Mesodermal cell (in vitro differentiated cells): Measurements from ENCODE around the gene CHMP1A. TPM values are rescaled to one million over a fixed set of nuclear protein-coding genes. Genes with fewer than 3 reads are reported as not detected.
"Not testable (repeated sequence)": the region's sequence is repeated elsewhere in the genome, so short reads cannot be mapped to it uniquely, and the experiment has no call there.

ENCODE experiments used
- H3K27ac ChIP-seq: 2 replicates; pipeline ENCODE4 v1.7.0; 2013; ENCODE audit warnings: mild to moderate bottlenecking, low read depth, low read length, moderate library complexity; ENCODE audit not compliant: severe bottlenecking
- H3K36me3 ChIP-seq: 2 replicates; pipeline ENCODE4 v1.7.1; 2013; ENCODE audit warnings: mild to moderate bottlenecking, low read length, moderate library complexity; ENCODE audit not compliant: control insufficient read depth, insufficient read depth
- H3K4me1 ChIP-seq: one replicate; pipeline ENCODE4 v1.7.1; 2013; ENCODE audit warnings: mild to moderate bottlenecking, low read length; ENCODE audit not compliant: insufficient read depth, control insufficient read depth, poor library complexity, severe bottlenecking
- H3K4me3 ChIP-seq: 2 replicates; pipeline ENCODE4 v1.7.0; 2013; ENCODE audit warnings: low read length, control low read depth, mild to moderate bottlenecking; ENCODE audit not compliant: insufficient read depth, poor library complexity, severe bottlenecking; ENCODE audit errors: extremely low read depth
- H3K9me3 ChIP-seq: 2 replicates; pipeline ENCODE4 v1.7.1; 2013; ENCODE audit warnings: mild to moderate bottlenecking, low read length, moderate library complexity; ENCODE audit not compliant: control insufficient read depth
- WGBS, 2 experiments: methylation state at CpG; one replicate each; pipeline ENCODE4 v1.1.5; 2013; ENCODE audit warnings: missing lambda C conversion rate in 2 of 2; ENCODE audit not compliant: insufficient coverage in 2 of 2; 5-methylcytosine and 5-hydroxymethylcytosine counted together
- polyA plus RNA-seq, 2 experiments: library from polyadenylated mRNA; stranded (reverse); fragments of 50-300 nt; gene quantifications; one replicate each; pipeline ENCODE4 v1.2.3, GENCODE V29; 2013

Gene CHMP1A
- polyA plus RNA-seq (2013, experiment 1 of 2) = 53.4 TPM
- 46.5 TPM for polyA plus RNA-seq (2013, experiment 2 of 2)

DNA sequence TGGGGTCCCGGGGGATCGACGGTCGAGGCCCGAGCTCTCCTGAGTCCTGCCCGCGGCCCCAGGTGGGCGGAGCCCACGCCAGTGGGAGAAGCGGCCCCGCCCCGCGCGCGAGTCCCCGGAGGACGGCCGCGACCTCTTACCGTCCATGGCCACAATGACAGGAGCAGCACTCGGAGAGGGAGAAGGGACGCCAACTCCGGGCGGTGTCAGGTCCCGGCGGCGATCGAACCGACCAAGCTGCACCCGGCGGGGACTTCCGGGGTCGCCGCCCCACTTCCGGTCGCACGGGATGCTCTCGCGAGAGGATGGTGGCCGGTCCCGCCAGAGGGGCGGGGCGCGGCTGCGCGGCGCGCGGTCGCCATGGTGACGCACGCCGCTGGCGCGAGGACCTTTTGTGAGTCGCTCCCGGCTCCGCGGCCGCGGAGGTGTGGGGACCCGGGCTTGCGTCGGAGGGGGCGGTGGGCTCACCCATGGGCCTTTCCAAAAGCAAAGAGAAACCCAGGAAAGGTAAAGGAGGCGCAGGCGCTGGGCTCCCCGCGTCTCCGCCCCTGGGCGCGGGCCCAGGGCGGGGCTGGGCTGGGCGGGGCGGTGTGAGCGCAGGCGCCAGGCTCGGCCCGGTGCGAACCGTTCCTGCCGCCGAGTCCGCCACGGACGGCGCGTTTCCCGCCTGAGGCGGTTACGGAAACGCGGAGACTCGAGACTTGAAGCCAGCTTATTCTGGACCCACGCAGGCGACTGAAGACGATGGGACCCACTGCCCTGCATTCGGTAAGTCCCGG, at the start of gene CHMP1A, which contains the start of gene SPATA33:
Gene CHMP1A (minus strand): TSS at position 267 of the 779 bp plus-strand sequence. CDS start 120 bp downstream, at position 147.
Gene SPATA33 (plus strand): TSS at position 395 of the 779 bp plus-strand sequence. CDS start 76 bp downstream, at position 471.
- Histone ChIP-seq H3K36me3 (peaks cover 53% of the 10 kb centered on the region), H3K9me3 (peaks cover 4% of the 10 kb centered on the region), H3K4me1 (peaks cover 7% of the 10 kb centered on the region), H3K4me3 (peak within 1 kb of the TSS; percentile 92), H3K27ac (peak within 1 kb of the TSS; percentile 53)
- WGBS, 2 experiments = 0% methylated on average over 95 to 99 of the region's 99 CpGs

DNA sequence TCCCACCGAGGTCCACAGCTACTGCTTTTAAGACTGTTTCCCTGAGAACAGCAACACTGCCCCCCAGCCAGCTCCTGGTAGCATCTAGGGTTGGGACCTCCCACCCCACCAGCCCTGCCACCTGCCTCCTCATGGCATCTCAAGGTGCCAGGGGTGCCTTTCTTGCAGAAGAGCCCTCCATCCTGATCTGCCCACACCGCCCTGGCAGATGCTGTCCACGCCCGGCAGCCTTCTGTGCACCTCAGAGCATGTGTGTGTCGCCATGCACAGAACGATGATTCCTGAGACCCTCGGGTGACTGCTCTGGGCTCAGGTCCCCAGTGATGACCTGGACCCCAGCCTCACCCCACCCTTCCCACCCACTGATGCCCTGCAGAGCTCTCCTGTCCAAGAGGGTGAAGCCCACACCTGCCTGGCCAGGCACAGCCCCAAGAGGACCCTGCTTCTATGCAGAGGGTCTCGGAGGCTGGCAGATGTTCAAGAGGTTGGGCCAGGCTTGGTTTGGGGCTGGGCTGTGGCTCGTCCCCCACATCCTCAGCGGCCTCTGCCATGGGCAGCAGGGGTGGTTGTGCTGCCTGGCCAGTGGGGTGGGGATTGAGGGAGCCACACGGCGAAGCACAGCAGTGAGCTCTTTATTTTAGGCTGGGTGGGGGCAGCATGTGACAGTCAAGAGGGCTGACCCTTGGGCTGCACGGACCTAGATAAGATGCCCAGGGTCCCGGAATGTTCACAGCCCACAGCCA, 49.2 kb upstream of the CHMP1A start:
- whole genome bisulfite sequencing, 2 experiments = 93 to 97% methylated on average over 12 to 14 of the region's 14 CpGs

DNA sequence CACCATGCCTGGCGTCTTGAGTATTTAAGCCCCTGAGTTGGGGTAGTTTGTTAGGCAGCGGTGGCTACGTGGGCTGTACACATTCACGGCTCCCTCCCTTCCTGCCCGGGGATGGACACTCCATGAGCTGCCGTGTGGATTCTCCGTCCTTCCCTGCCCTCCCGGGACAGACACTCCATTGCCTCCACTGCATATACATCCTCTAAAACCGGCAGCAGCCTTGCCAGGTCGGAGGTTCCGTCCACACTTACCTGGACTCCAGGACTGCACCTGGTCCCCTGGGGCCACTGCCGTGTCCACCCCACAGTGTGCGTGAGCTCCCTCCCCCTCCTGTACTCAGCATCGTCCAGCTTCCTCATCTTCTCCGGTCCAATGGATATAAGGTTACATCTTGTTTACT, 47.5 kb upstream of the CHMP1A start:
- no peak overlapping the region for H3K27ac ChIP-seq
- WGBS, 2 experiments = 93 to 94% methylated on average over 11 to 13 of the region's 15 CpGs
- H3K9me3 ChIP-seq = no peaks in the 10 kb centered on the region
- H3K36me3 ChIP-seq = no peaks in the 10 kb centered on the region
- H3K4me3 ChIP-seq = no peak overlapping the region
- peaks cover 9% of the 10 kb centered on the region for H3K4me1 ChIP-seq

More for the DNA sequence above, 49.2 kb upstream of the CHMP1A start:
- H3K36me3 ChIP-seq = no peaks in the 10 kb centered on the region
- H3K4me1 ChIP-seq = peaks cover 3% of the 10 kb centered on the region
- H3K27ac ChIP-seq = no peak overlapping the region
- H3K4me3 ChIP-seq = no peak overlapping the region
- H3K9me3 ChIP-seq = no peaks in the 10 kb centered on the region

DNA sequence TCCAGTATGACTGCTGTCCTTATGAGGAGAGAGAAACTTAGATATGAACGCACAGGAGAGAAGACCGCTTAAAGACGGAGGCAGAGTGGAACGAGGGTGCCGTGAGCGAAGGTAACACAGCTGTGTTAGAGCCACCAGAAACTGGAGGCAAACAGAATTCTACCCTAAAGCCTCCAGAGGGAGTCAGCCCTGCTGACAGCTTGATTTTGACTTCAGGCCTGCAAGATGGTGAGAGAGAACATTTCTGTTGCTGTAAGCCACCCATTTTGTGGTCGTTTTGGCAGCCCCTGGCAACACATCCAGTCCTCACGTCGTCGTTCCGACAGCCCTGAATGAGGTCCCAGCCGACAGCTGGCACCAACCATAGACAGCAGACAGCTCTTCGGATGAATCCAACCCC, 46.8 kb upstream of the CHMP1A start:
- H3K4me1 ChIP-seq = peaks cover 9% of the 10 kb centered on the region
- H3K27ac ChIP-seq = no peak overlapping the region
- no peaks in the 10 kb centered on the region for H3K9me3 ChIP-seq
- WGBS, 2 experiments = 86 to 95% methylated on average over 13 of the region's 13 CpGs
- no peak overlapping the region for H3K4me3 ChIP-seq
- peaks cover 1% of the 10 kb centered on the region for H3K36me3 ChIP-seq

DNA sequence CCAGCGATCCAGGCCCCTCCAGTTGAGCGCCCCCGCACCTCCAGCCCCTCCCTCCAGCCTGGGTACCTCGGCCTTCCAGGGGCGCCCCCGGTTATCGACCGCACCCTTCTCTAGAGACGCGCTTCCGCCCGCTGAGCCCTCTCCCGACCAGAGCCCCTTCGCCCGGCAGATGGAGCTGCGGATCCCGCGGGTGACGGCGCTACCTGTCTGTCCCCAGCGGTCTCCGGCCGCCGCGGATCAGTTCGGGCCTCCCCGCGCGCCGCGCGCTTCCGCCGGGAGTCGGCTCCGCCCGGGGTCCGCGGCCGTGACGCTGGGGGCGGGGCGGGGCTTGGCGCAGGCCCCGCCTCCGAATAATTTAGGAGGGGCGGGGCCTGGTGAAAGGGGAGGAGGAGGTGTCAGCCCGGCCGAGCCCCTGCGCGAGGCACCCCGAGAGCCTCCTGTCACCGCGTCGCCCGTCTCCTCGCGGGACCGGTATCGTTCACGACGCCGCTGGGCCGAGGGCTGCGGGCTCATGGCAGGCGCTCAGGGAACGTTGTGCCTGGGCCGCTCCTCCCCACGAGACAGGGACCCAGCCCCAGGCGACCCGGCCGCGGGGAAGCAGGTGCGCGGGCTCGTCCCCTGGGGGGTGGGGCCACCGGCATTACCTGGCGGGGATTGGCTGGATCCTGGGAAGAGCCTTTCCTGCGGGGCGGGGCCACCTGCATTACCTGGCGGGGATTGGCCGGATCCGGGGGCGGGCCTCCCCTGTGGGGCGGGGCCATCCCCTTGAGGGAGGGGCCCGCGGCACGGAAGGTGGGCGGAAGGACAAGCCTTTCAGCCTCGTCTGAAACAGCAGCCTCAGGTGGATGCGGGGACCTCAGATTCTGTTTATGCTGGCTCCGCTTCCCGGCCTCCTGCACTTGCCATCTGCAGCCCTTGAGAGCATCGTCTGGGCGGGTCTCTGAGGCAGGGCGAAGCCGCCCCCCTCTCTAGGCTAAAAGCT, 44.2 kb upstream of the CHMP1A start, which contains the start of gene SPATA2L:
Gene SPATA2L (minus strand): TSS at position 281 of the 982 bp plus-strand sequence. CDS start 473 bp downstream, outside the sequence.
- peaks cover 21% of the 10 kb centered on the region for H3K36me3 ChIP-seq
- peaks cover 9% of the 10 kb centered on the region for H3K4me1 ChIP-seq
- peak within 1 kb of the TSS; percentile 67 for H3K4me3 ChIP-seq
- H3K27ac ChIP-seq = peak within 1 kb of the TSS; percentile 86
- H3K9me3 ChIP-seq = no peaks in the 10 kb centered on the region
- 1% methylated on average over 51 to 80 of the region's 97 CpGs for WGBS, 2 experiments

DNA sequence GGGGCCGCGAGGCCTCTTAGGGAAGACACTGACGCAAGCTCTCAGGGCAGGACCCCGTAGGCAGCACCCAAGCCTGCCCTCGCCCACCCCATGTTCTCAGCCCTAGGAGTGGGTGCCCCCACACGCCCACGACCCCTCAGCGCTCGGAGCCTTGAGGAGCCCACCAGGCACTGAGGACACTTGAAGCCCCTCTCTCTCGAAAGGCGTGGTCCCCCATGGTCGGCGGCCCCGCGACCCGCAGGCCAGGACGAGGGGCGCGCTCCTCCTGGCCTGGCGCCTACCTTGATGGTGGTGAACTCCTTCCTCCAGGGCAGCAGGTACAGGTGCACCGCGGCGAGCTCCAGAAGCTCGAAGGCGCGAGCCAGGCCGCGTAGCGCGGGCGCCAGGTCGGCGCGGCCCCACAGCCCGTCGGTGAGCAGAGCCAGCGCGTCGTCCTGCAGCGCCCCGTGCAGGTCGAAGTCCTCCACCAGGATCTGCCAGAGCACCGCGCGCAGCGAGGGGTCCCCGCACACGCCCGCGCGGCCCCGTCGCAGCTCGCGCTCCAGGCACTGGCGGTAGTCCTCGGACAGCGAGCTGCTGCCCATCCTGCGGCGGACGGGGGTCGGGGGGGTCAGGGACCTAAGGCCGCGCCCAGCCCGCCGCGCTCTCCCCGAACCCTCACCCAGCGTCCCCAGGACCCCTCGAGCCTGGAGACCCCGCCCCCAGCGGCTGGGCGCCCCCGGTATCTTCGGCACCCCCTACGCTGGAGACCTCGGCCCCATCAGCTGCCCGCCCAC, 43.3 kb upstream of the CHMP1A start:
- Histone ChIP-seq H3K36me3 (peaks cover 28% of the 10 kb centered on the region), H3K27ac (peak overlapping the region; percentile 86), H3K4me3 (peak overlapping the region; percentile 67), H3K4me1 (peaks cover 9% of the 10 kb centered on the region), H3K9me3 (no peaks in the 10 kb centered on the region)
- 1 to 3% methylated on average over 44 to 58 of the region's 78 CpGs for WGBS, 2 experiments

DNA sequence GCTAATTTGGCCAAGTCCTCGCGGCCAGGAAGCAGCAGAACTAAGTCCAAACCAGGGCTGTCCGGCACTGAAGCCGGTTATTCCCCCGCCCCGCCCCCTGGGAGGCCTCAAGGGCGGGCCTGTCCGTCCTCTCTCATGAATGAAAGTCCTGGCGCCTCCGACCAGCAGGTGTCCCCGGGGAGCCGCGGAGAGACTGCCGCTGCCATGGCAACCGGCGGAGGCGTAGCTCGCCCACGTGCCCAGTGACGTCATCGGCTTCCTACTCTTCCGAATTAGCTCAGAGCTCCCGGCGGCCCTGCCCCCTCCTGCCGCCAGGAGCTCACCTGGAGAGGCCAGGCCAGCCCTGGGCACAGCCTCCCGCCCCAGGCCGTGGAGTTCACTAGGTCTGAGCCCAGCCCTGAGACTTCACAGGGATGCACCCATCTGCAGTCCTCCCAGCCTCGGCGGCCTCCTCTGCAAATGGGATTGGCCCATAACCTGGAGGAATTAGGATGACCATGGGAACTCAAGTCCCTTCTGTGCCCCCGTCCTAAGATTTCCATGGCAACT, 42.7 kb upstream of the CHMP1A start:
- Histone ChIP-seq H3K27ac (peak overlapping the region; percentile 86), H3K36me3 (peaks cover 29% of the 10 kb centered on the region), H3K4me3 (peak overlapping the region; percentile 67), H3K4me1 (peaks cover 9% of the 10 kb centered on the region), H3K9me3 (no peaks in the 10 kb centered on the region)
- 0 to 1% methylated on average over 30 of the region's 30 CpGs for WGBS, 2 experiments

DNA sequence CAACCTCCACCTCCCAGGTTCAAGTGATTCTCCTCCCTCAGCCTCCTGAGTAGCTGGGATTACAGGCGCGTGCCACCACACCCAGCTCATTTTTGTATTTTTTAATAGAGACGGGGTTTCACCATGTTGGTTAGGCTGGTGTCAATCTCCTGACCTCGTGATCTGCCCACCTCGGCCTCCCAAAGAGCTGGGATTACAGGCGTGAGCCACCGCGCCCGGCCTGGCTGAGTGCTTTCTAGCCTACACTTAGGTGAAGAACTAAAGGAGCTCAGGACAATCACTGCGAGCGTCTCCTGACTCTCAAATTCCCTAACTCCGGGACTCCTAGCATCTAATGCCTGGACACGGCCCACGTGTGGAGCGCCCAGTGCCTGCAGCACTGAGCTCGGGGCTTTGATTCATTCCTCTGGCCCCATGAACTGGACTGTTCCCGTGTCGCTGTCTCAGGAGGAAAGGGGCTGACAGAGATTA, 42.2 kb upstream of the CHMP1A start:
- not testable (repeated sequence) for H3K4me1 ChIP-seq, H3K9me3 ChIP-seq
- 74 to 76% methylated on average over 13 to 18 of the region's 18 CpGs for WGBS, 2 experiments
- Histone ChIP-seq H3K27ac (peak overlapping the region; percentile 66), H3K4me3 (peak overlapping the region; percentile 67), H3K36me3 (peaks cover 34% of the 10 kb centered on the region)

DNA sequence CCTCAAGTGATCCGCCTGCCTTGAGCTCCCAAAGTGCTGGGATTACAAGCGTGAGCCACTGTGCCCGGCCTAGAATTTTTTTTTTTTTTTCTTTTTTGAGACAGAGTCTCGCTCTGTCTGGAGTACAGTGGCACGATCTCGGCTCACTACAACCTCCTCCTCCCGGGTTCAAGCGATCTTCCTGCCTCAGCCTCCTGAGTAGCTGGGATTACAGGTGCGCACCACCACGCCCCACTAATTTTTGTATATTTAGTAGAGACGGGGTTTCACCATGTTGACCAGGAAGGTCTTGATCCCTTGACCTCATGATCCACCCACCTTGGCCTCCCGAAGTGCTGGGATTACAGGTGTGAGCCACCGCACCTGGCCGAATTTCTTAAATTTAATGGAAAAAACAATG, 41.2 kb upstream of the CHMP1A start:
- H3K36me3 ChIP-seq = peaks cover 43% of the 10 kb centered on the region
- not testable (repeated sequence) for H3K27ac ChIP-seq, H3K4me3 ChIP-seq, H3K9me3 ChIP-seq, H3K4me1 ChIP-seq
- WGBS, 2 experiments = 97 to 98% methylated on average over 9 to 11 of the region's 14 CpGs
